Bone marrow (tissue), 2 donors: ENCODE results near the gene RARRES1.
A peak's percentile ranks its signal among the peaks of the same experiment; 100 is the strongest.

ENCODE experiments used
- DNase-seq, 2 donors: peaks; one replicate each; lab custom pipeline; 2025; lab: John Stamatoyannopoulos, UW

RARRES1 gene

DNA sequence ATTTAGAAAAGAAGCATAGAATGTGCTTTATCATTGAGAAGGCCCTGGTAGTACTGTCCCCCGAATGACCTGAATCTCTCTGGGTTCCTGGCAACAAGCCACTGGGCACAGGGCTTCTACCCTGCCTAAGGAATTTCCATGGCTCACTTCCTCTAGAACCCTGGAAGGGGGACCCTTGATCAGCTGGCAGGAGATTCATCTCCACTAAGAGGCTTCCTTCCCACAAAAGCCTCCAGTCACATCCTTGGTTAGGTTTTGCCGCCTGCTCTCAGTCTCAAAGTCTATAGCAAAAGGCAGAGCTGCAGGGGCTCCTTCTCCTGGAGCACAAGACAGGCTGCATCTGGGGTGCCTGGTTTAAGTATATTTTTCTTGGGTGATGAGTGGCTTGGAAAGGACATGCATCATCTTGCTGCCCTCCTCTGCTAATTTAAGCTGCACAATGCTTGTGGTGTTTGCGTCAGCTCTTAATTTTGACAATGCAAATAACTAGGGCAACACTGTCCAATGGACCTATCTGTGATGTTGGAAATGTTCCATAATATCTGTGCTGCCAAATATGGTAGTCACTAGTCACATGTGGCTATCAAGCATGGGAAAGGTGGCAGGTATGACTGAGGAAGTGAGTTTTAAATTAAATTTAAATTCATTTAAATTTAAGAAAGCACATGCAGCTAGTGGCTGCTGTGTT is 33.4 kb upstream of the RARRES1 start:
- no peak for DNase-seq

DNA sequence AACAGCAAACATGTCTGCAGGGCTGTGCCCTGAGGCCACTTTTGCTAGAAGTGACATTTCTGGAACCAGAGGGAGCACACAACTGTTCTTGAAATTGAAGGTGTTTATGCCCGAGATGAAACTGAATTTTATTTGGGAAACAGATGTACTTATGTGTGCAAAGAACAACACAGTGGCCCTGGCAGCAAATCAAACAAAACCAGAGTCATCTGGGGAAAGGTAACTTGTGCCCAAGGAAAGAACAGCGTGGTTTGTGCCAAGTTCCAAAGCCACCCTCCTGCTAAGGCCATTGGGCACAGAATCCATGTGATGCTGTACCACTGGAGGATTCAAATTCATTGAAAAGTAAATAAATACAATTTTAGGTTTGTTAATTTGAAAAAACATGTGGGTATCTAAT is 31.2 kb upstream of the RARRES1 start:
- DNase-seq, result no peak

GRCh38 chr3:158762701-158763100 is 30.4 kb upstream of the RARRES1 start:
- no peak for DNase-seq

GRCh38 chr3:158761350-158761749 is 29.1 kb upstream of the RARRES1 start:
- no peak for DNase-seq

DNA sequence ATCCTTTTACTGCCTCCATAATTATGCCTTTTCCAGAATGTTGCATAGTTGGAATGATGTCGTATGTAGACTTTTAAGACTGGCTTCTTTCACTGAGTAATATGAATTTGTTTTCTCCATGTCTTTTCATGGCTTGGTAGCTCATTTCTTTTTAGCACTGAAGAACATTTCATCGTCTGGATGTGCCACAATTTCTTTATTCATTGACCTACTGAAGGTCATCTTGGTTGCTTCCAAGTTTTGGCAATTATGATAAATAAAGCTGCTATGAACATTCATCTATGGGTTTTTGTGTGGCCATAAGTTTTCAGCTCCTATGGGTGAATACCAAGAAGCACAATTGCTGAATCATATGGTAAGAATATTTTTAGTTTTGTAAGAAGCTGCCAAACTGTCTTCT is 23.2 kb upstream of the RARRES1 start:
- DNase-seq, result no peak

GRCh38 chr3:158753854-158754253 is 21.6 kb upstream of the RARRES1 start:
- no peak for DNase-seq

- no peak for DNase-seq
These were observed 19.1 kb upstream of the RARRES1 start for GRCh38 chr3:158751316-158751715.

DNA sequence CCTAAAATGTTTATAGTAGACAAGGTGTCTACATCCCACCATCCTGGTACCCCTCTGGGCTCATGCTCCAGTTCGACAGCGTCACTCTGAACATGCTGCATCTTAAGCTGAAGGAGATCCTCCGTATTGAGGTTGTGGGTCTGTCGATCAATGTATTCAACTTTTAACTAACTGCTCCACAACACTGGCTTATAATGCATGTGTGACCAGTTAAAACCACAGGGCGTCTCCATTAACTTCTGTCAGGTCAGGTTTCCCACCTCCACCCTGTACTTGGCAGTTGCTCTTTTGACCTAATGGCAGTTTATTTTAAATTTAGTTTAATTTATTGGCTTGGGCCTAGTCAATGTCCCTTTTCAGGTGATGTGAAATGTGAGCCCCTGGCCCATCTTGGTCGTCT is 17.8 kb upstream of the RARRES1 start:
- DNase-seq, result no peak

DNA sequence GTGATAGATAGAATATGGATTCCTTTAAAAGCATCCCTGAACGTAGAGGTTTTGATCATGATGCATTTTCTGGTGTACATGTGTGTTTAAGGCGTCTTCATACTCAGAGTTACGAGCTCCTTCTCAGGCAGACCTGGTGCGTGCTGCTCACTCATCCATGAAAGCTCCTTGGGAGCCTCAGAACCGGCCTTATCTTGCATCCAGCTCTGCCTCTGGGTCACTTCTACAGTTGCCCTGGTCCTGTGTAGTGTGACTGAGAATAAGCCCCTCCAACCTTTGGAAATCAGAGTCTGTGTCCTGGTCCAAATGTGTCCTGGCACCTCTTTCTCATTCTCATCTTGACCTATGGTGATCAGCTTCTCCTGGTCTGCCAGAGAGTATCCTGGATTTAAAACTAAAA is 17.3 kb upstream of the RARRES1 start:
- no peak for DNase-seq

- DNase-seq, result peak in 1 of 2 donors; percentile 89
These were observed 16.1 kb upstream of the RARRES1 start for GRCh38 chr3:158748237-158748828.

- DNase-seq, result no peak
These were observed 15.2 kb upstream of the RARRES1 start for GRCh38 chr3:158747417-158747816.

DNA sequence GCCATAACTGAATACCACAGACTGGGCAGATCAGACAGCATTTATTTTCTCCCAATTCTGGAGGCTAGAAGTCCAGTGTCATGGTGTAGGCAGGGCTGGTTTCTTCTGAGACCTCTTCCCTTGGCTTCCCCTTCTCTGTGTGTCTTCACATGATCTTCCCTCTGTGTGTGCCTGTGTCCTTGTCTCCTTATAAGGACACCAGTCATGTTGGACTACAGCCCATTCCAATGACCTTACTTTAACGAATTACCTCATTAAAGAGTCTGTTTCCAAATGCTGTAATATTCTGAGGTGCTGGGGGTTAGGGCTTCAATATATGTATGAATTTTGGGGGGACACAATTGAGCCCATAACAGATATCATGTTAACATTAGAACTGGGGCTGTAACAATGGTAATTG is 13.3 kb upstream of the RARRES1 start:
- DNase-seq, result no peak

GRCh38 chr3:158744567-158745288 is 12.5 kb upstream of the RARRES1 start:
- no peak for DNase-seq

DNA sequence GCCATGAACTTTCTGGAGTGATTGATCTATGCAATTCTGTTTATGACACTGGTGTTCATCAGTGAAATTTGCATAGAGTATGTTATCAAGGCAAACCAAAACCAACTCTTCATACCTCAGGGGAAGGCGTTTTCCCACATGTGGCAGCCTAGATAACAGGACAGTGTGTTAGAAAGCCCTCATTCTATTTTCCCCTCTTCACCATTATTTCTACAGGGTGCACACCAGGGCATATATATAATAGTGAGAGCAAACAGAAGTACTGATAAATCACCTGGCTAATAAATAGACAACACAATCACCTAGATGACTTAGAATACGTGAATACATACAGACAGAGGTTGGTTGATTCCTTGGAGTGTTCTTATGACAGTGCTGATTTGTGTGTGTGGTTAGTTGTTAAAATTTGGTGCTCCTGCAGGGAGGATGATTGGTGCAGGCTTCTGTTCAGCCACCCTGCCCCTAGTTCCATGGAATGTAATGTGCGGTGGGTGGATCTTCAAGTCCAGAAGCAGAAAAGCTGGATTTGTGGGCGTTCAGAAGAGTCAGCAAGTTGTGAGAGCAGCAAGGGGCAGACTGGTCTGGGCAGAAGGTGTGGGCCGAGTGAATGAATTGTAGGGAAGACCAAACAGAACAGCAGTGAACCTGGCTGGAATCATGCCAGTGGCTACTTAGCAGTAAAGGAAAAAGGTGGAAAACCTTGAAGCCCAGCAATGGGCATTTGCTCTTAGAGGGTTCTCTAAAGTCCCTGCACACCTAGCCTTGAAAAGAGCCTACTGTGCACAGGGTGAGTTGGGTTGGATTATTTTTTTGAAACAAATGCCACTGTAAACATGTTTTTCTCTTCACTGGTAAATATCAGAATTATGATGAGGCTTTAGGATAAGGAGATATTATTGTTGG is 11.7 kb upstream of the RARRES1 start:
- DNase-seq, result no peak

GRCh38 chr3:158742871-158743663 is 10.8 kb upstream of the RARRES1 start:
- no peak for DNase-seq

DNA sequence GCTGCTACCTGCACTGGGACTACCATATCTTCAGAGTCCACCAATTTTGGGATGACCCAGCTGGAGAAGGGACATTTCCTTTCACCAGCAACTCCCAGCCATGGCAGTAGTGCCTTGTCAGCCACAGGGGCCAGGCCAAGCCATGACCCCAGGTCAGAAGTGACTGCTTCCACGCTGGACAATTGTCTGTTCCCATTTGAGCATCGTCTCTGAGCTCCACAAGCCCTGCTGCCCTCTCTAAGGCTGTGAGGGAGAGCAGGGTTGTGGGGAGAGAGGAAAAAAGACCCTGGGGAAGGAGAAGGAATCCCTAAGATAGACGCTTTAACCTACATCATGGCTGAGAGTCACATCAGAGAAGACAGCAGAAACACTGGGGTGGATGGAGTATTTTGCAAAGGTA is 7.4 kb upstream of the RARRES1 start:
- no peak for DNase-seq

DNA sequence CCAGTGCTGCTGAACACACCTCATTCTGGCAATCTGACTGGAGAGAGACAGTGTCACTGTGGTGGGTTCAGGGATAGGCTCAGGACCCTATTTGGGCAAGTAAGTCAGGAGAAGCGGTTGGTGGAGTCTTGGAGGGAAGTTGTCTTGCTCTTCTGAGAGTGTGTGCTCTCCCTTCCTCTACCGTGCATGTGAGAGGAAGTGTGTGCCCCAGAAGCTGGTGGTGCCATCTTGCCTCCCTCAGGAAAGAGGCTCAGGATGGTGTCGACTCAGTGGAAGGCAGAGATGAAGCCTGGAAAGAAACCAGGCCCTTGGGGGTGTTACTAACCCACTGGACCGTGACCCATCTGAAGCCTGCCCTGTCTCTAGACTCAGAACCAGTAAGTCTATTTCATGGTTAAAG is 6.8 kb upstream of the RARRES1 start:
- DNase-seq, result no peak

GRCh38 chr3:158738653-158739052 is 6.4 kb upstream of the RARRES1 start:
- no peak for DNase-seq

DNA sequence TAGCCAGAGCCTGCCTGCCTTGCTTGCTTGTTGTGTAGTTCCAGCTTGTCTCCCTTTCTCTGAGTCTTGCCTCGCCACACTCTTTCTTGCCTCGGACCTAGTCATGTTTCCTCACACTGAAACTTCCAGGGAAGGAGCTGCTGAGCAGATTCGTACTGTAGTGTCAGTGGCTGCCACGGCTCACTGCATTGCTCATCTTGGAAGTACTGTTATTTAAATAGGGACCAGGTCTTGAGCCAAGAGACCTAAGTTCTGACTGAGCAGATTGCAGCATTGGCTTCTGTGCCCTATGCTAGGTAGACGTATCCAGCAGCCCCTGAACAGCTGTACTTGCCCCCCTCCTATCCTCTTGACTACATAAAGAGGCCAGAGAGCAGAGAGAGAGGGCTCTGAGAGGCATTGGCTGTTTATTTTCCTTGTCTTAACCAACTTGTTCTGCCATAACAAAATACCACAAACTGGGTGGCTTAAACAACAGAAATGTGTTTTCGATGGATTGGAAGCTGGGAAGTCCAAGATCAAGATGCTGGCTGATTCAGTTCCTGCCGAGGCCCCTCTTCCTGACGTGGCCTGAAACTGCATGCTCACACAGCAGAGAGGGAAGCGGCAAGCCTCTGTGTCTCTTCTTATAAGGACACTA is 5.8 kb upstream of the RARRES1 start:
- DNase-seq, result no peak

DNA sequence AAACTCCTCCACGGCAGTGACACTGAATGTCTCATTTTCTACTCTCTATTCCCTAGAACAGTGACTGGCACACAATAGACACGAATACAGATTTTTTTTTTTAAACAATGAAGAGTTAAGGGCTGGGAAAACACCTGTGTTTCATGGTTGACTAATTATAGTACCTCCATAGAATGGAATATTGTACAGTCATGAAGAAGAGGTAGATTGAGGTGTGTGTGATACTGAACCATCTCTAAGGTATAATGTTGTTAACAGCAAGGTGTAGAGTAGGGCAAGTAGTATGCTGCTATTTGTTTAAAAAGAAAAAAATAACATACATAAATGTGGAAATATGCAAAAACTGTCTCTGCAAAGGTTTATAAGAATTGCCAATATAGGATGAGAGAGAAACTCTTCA is 5.2 kb upstream of the RARRES1 start:
- no peak for DNase-seq
